HG03039 (cell line): ENCODE results near the gene G6PC1.
"Not testable (repeated sequence)": the region's sequence is repeated elsewhere in the genome, so short reads cannot be mapped to it uniquely, and the experiment has no call there.

ENCODE experiments used
- ATAC-seq: cut with Tn5 transposase; IDR thresholded peaks from one replicate; pipeline ENCODE4 v1.9.1; 2021; ENCODE audit warnings: mild to moderate bottlenecking, moderate library complexity; ENCODE audit not compliant: unreplicated experiment

Gene G6PC1

DNA sequence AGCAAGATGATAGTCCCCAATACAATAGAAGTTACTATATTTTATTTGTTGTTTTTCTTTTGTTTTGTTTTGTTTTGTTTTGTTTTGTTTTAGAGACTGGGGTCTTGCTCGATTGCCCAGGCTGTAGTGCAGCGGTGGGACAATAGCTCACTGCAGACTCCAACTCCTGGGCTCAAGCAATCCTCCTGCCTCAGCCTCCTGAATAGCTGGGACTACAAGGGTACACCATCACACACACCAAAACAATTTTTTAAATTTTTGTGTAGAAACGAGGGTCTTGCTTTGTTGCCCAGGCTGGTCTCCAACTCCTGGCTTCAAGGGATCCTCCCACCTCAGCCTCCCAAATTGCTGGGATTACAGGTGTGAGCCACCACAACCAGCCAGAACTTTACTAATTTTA is 618 bp upstream of the G6PC1 start:
- ATAC-seq, result not testable (repeated sequence)

DNA sequence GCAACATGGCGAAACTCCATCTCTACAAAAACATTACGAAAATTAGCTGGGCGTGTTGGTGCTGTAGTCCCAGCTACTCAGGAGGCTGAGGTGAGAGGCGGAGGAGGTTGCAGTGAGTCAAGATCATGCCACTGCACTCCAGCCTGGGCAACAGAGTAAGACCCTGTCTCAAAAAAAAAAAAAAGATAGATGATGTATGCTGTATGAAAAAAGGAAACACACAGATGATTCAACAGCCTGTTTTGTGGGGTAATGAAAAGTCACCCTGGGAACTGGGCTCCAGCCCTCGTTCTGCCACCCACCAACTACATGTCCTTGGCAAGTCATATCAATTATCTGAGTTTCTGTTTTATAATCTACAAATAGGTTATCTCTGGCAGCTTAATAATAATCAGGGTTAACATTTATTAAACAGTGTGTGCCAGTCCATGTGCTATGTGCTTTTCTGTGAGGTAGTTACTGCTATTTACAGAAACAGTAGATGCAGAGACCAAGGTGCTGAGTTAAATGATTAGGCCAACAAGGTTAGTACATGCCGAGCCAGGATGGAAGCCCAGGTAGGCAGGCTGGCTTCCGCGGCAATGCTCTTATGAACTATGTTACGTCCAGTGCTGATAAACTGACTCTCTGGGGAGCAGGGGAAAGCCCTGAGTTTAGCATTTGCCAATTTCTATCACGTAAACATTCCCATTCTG is 1.1 kb downstream of the G6PC1 start:
- no peak for ATAC-seq

DNA sequence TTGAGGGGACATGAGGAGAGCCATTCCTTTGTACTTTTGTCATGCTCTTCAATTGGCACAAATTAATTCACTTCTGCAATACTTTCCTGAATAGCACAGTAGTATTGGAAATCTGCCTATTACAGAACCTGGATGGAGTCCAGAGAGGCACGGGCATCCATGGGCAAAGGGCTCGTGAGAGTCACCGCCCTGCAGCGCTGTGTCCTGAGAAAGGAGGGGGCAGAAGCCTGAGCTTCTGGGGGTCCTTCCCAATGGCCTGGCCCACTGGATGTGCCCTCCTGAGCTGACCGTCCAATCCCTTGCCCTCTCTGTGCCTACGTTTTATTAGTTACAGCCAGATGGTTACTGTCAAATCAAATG is 3.5 kb downstream of the G6PC1 start:
- no peak for ATAC-seq

DNA sequence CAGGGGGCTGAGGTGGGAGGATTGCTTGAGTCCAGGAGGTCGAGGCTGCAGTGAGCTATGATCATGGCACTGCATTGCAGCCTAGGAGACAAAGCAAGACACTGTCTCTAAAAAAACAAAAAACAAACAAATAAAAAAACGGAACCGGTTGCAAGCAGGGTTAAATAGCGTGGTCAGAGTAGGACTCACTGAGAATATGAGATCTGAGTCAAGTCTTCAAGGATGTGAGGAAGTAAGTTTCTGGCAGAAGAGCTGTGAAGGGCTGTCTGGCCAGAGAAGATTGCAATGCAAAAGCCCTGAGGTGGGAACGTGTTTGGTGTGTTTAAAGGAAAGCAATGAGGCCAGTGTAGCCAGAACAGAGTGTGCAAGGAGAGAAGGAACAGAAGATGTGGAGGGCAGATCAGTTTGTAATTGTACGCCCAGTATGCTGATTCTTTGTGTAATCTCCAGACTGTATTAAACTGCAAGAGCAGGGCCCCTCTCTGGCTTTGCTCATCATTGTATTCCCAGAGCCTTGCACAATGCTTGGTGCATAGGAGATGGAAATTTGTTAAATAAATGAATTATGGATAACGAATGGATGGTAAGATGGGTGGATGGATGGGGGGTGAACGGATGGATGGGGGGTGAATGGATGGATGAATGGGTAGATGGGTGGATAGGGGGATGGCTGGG is 6.3 kb downstream of the G6PC1 start:
- ATAC-seq, result no peak

DNA sequence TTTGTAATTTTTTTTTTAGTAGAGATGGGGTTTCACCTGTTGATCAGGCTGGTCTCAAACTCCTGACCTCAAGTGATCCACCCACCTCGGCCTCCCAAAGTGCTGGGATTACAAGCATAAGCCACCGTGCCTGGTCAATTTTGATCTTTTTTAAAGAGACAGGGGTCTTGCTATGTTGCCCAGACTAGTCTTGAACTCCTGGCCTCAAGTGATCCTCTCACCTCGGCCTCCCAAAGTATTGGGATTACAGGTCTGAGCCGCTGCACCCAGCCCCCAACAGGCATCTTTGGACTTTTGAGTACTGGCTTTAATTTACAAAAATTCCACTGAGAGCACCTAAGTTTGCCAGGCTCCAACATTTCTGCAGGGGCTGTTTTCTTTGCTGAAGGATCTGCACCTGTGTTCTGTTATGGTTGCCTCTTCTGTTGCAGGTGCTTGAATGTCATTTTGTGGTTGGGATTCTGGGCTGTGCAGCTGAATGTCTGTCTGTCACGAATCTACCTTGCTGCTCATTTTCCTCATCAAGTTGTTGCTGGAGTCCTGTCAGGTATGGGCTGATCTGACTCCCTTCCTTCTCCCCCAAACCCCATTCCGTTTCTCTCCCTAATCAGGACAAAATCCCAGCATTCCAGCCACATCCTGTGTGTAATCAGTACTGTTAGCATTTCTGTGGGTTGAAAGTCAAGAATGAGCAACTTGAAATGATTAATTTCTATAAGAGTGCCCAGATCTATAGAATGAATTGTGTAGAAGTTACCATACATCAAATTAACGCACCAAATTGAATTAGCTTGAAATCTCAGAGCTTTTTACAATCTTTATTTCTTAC is 8.5 kb downstream of the G6PC1 start:
- no peak for ATAC-seq

DNA sequence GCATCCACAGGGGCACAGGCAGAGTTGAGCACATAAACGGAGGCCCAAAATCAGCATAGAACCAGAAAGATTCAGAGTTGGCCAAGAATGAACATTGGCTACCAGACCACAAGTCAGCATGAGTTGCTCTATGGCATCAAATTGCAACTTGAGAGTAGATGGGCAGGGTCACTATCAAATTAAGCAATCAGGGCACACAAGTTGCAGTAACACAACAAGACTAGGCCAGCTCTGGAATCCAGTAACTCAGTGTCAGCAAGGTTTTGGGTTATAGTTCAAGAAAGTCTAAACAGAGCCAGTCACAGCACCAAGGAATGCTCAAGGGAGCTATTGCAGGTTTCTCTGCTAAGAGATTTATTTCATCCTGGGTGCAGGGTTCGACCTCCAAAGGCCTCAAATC is 12.9 kb downstream of the G6PC1 start:
- no peak for ATAC-seq

DNA sequence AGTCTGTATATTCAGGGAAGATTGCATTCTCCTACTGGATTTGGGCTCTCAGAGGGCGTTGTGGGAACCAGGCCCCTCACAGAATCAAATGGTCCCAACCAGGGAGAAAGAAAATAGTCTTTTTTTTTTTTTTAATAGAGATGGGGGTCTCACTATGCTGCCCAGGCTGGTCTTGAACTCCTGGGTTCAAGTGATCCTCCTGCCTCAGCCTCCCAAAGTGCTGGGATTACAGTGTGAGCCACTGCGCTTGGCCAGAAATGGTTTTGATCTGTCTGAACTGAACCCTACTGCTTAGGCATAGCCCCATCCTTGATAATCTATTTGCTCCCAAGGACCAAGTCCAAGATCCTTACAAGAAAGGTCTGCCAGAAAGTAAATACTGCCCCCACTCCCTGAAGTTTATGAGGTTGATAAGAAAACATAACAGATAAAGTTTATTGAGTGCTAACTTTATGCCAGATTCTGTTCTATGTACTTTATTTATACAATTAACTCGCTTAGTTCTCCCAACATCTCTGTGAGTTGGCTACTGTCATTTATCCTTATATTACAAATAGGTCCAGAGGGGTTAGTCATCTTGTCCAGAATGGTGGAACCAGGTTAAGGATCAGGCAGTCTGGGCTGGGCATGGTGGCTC is 13.5 kb downstream of the G6PC1 start:
- ATAC-seq, result no peak

DNA sequence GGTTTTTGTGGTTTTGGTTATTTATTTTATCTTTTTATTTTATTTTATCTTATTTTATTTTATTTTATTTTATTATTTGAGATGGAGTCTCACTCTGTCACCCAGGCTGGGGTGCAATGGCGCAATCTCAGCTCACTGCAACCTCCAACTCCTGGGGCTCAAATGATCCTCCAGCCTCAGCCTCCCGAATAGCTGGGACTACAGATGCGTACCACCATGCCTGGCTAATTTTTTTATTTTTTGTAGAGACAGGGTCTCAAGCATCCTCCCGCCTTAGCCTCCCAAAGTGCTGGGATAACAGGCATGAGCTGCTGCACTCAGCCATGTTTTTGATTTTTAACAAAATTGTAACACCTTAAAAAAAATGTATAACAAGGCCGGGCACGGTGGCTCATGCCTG is 14.7 kb downstream of the G6PC1 start:
- ATAC-seq, result not testable (repeated sequence)

DNA sequence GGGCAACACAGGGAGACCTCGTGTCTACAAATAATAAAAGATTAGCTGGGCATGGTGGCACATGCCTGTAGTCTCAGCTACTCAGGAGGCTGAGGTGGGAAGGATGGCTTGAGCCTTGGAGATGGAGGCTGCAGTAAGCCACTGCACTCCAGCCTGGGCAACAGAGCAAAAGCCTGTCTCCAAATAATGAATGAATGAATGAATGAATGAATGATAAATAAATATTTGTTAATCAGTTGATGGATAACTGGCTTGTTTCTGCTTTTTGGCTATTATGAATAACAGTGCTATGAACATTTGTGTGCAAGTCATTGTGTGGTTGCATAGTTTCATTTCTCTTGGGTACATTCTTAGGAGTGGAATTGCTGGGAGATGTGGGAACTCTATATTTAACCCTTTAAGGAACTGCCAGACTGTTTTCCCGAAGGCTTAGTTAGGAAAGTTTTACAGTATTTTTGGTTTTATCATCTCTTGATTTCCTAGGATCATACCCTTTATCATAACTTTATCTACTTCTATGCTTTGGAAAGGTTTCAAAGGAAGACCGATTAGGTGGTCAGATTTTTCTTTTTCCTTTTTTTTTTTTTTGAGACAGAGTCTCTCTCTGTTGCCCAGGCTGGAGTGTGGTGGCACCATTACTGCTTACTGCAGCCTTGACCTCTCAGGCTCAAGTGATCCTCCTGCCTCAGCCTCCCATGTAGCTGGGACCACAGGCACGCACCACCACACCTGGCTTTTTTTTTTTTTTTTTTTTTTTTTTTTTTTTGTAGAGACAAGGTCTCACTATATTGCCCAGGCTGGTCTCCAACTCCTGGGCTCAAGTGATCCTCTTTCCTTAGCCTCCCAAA is 16.0 kb downstream of the G6PC1 start:
- not testable (repeated sequence) for ATAC-seq

DNA sequence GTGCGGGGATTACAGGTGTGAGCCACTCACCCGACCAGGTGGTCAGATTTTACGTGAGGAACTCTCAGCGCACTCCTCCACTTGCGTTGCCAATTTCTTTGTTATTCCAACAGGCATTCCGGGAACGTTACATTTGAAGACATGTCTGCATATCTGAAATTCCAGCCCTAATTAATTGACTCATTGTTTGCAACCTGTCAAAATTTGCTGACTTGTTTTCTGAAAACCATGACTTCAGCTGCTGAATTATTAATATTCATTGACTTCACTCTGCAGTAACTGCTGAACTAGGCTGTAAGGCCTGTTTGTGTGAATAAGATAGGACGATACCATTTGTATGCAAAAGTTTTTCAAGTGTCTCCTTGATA is 16.6 kb downstream of the G6PC1 start:
- ATAC-seq, result no peak

DNA sequence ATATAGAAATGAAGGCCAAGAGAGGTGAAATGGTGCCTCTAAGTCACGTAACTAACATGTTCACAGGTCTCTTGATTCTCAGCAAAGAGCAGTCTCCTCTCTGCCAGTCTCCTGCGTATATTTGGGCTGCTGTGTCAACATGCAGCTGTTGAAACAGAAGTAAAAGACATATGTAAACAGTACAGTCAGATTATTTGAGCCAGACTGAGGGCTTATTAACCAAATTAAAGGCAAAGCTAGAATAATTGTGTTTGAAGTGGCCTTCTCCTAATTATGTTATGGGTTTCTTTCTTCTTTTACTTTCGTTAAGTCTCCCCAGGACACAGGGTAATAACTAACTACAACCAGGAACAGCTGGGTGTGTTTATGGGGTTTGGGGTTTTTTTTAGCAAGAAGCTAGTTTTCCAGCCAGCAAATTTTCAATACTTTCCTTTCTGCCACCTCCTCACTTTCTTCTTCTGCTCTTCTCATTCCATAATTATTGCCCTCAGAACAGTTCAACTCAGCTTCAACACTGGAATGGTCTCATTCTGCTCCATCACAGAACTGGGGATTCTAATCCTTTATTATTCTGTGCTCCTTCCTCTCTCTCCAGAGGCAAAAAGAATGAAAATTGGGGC is 18.4 kb downstream of the G6PC1 start:
- no peak for ATAC-seq

DNA sequence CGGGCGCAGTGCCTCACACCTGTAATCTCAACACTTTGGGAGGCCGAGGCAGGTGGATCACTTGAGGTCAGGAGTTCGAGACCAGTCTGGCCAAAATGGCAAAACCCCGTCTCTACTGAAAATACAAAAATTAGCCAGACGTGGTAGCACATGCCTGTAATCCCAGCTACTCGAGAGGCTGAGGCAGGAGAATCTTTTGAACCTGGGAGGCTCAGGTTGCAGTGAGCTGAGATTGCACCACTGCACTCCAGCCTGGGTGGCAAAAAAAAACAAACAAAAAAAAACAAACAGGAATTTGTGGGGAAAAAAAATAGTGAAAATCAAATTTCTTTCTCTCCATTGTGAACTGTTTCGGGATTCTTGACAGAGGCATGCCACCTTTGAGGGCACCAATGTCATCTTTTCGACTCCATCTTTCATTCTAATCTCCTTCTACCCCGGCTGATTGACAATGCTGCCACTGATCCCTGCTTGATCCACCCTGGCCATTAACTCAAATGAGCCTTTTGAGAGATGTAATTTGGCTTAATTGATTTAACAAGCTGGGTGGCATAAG is 19.0 kb downstream of the G6PC1 start:
- ATAC-seq, result not testable (repeated sequence)

DNA sequence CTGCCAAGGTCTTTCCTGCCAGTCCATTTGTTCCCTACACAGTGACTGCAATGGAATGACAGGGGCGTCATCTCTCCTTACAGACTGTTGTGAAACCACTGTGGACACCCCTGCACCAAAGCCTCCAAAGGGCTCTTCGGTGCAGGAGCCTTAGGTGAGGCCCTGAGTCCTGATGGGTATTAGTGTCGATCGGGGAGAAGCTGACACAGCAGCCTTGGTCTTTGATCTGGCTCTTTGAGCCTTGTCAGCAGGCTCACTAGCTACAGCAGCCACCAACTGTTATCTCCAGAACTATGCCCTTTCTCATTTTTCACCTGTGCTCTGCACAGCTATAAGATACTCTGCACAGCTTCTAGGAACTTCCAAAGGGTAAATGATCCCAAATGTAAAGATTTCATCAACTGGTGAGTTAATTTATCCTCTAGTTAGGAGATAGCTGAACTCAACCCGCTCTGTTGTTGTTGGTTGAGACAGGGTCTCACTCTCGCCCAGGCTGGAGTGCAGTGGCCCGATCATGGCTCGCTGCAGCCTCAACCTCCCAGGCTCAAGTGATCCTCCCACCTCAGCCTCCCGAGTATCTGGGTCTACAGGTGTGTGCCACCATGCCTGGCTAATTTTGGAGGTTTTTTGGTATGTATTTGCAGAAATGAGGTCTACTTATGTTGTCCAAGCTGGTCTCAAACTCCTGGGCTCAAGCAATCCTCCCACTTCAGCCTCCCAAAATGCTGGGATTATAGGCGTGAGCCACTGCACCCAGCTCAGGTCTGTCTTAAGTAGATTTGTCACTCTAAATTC is 19.7 kb downstream of the G6PC1 start:
- ATAC-seq, result no peak

DNA sequence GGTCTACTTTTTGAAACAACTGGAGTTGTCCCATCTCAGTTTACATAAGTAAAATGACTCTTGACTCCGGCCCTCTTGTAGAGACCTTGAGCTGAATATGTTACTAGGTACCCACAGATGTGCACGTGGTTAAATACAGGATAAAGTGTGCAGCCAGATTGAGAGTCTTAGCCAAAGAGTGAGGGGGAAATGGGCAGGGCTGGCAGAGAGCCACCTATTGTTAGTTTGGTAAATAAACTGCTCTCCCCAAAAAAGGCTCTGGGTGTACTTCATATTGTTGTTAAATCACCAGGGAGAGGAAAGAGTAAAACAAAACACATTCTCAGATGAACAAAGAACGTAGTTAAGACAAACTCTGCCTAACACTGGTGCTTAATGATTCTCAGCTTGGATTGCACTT is 20.3 kb downstream of the G6PC1 start:
- ATAC-seq, result no peak

DNA sequence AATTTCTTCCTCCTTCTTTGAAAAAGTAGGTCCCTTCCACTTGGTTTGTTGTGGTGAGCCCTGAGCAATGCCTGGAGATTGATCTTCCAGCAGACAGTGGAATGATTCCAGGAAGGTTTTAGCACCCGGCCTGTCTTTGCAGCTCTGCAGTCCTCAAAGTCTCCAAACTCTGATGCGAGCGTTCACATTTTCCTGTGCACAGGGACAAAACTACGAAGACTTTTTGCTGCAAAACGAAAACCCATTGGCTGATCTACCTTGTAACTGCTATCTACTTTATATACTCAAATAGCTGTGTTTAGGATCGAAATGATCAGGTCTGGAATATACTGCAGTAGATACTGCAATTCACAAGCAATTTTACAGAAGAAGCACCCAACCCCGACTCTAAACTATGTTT is 21.7 kb downstream of the G6PC1 start:
- ATAC-seq, result no peak

DNA sequence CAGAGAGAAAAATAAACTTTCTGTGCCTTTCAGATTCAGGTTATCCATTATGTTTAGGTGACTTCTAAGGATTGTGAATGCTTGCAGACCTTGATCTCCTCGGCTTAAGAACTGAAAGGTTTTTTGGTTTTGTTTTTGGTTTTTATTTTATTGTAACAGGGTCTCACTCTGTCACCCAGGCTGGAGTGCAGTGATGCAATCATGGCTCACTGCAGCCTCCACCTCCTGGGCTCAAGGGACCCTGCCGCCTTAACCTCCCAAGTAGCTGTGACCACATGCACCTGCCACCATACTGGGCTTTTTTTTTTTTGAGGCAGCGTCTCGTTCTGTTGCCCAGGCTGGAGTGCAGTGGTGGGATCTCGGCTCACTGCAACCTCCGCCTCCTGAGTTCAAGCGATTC is 22.9 kb downstream of the G6PC1 start:
- ATAC-seq, result not testable (repeated sequence)

DNA sequence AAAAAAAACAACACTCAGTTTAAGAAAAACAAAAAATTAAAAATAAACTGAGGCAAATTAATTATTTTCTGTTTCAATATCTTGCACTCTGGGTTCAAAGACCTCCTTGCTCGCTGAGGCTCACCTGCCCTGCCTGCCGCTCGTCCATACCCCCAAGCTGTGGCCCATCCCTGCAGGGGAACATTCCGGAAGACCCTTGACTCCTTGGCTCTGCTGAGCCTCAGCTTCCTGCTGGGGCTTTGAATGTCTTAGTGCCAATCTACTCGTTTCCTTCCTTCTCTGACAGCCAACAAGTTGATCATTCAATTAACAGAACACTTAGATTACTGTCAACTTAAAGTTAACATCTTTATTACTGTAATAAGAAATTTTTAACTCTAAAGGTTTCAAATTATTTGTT is 24.3 kb downstream of the G6PC1 start:
- ATAC-seq, result no peak

DNA sequence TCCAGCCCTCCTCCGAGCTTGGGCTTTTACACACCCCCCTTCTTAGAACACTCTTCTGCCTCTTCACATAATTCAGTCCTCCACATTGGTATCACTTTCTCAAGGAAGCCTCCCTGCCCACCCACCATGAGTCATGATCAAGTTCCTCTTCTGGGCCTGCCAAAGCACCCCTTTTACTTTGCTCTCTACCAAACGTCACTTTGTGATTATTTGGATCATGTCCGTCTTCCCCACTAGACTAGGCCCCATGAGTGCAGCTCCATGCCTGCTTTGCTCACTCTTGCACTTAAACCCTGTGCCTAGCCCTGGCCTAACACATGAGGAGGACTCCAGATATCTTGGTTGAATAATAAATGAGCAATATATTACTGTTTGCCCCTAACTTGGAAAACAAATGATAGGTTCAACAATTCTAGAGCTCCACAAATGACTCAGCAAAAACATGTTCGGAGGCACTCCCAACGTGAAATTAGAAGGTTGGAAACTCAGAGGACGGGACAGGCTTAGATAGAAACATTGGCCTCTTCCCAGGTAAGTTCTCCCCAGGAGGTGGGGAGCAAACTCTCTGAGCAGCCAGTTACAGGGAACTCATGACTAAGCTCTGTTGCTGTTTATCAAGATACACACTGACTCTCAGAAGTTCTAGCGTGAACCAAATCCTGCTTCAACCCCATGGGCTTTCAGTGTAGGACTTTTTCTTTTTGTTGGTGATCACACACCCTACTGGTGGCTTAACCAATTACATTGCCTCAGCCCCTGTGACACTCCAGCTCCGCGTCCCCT is 28.3 kb downstream of the G6PC1 start:
- ATAC-seq, result no peak
